Gastroesophageal sphincter (tissue), 3 donors: ENCODE results near the gene PTDSS2.

Experiments
- EP300 ChIP-seq: sonication (generic); formaldehyde crosslinking; IDR thresholded peaks from one replicate; pipeline ENCODE4 v1.6.1; 2017; ENCODE audit warnings: antibody characterized with exemption, mild to moderate bottlenecking
- POLR2A ChIP-seq, 2 donors: fragments of 450-650 bp; IDR thresholded peaks; one replicate each; pipeline ENCODE4 v1.6.1; 2017; ENCODE audit warnings: antibody characterized with exemption in 2 of 2, mild to moderate bottlenecking in 2 of 2, moderate library complexity in 1 of 2
- POLR2AphosphoS5 ChIP-seq: sonication (generic); formaldehyde crosslinking; IDR thresholded peaks from one replicate; pipeline ENCODE4 v1.6.1; 2017; ENCODE audit warnings: antibody characterized with exemption
- TF ChIP-seq, protein P1 (sequence below), 4 experiments: fragments of 200-600 bp in 2 of 4; fragments of 450-650 bp in 2 of 4; sonication (generic) in 1 of 4; IDR thresholded peaks; one replicate each; pipeline ENCODE4 v1.5.1; 2017 to 2019; ENCODE audit warnings: antibody characterized with exemption in 4 of 4, mild to moderate bottlenecking in 2 of 4, moderate library complexity in 2 of 4

DNA sequence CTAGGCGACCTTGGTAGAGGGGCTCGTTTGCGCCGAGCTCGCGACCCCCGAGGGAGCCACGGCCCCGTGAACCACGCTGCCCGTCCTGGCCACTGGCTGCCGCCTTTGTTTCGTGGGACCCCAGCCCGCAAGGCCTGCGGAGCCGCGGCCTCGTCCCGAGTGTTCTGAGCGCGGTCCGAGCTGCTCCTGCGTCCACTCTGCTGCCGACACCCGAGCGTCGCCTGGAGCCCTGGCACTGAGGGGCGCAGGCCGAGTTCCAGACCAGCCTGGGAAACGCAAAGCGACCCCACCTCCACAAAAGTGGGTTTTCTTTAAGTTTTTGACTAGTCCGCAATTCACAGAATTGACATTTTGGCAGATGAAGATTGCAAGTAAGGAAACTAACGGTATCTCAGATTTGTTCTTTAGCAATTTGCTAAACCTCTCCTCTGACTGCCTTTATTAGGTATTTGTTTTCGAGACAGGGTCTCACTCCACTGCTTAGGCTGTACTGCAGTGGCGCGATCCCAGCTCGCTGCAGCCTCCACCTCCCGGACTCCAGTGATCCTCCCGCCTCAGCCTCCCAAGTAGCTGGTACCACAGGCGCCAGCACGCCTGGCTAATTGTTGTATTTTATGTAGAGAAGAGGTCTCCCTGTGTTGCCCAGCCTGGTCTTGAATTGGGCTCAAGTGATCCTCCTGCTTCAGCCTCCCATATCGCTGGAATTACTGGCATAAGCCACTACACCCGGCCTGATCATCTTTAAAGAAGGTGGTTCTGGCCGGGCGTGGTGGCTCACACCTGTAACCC lies 57.8 kb downstream of the PTDSS2 start:
- TF ChIP-seq, protein P1, sequence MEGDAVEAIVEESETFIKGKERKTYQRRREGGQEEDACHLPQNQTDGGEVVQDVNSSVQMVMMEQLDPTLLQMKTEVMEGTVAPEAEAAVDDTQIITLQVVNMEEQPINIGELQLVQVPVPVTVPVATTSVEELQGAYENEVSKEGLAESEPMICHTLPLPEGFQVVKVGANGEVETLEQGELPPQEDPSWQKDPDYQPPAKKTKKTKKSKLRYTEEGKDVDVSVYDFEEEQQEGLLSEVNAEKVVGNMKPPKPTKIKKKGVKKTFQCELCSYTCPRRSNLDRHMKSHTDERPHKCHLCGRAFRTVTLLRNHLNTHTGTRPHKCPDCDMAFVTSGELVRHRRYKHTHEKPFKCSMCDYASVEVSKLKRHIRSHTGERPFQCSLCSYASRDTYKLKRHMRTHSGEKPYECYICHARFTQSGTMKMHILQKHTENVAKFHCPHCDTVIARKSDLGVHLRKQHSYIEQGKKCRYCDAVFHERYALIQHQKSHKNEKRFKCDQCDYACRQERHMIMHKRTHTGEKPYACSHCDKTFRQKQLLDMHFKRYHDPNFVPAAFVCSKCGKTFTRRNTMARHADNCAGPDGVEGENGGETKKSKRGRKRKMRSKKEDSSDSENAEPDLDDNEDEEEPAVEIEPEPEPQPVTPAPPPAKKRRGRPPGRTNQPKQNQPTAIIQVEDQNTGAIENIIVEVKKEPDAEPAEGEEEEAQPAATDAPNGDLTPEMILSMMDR (IDR thresholded peaks at IDR 0.05), result no peak
- TF ChIP-seq POLR2AphosphoS5, result no peak
- TF ChIP-seq EP300, result no peak
- TF ChIP-seq POLR2A (IDR thresholded peaks at IDR 0.05), result no peak
